CD4-positive, alpha-beta T cell treated with Interleukin-6 for 4 hours (primary cell): ENCODE data around the gene HCLS1.
"Not testable (repeated sequence)": the region's sequence is repeated elsewhere in the genome, so short reads cannot be mapped to it uniquely, and the experiment has no call there.

Experiments used
- DNase-seq: peaks from one replicate; pipeline ENCODE4 v3.0.0-alpha.2; 2020; ENCODE audit warnings: mixed read lengths

The HCLS1 gene

GRCh38 chr3:121594850-121595249 lies 65.9 kb downstream of the HCLS1 start:
- DNase-seq, result no peak

DNA sequence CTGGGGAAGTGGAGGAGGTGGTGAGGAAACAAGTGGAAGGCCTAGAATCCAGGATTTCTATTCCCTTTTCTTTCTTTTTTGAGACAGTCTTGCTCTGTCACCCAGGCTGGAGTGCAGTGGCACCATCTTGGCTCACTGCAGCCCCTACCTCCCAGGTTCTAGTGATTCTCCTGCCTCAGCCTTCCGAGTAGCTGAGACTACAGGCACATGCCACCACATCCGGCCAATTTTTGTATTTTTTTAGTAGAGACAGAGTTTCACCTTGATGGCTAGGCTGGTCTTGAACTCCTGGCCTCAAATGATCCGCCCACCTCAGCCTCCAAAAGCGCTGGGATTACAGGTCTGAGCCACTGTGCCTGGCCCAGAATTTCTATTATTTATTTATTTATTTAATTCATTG lies 66.9 kb downstream of the HCLS1 start:
- DNase-seq, result not testable (repeated sequence)

- DNase-seq, result no peak
These were observed 67.6 kb downstream of the HCLS1 start, which contains the start of gene FBXO40 for GRCh38 chr3:121592856-121593702. Gene FBXO40 (plus strand): TSS chr3:121593379. CDS start chr3:121620576, 27,197 bp downstream.

- no peak for DNase-seq
These were observed 76.3 kb downstream of the HCLS1 start for GRCh38 chr3:121584418-121584817.

DNA sequence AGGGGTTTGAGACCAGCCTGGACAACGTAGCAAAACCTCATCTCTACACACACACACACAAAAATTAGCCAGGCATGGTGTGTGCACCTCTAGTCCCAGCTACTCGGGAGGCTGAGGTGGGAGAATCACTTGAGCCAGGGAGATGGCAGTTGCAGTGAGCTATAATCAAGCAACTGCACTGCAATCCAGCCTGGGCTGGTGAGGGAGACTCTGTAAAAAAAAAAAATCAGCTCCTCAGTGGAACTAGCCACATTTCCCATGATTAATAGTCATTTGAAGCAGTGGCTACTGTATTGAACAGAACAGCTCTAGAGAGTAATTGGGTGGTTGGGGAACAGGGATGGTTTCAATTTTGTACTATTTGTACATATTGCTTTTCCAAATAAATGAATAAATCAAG lies 79.0 kb downstream of the HCLS1 start:
- no peak for DNase-seq
